ENCODE data around the gene TAOK2.

TAOK2 gene

GRCh38 chr16:30002614-30003346, 29.1 kb downstream of the TAOK2 start:
- H3K9ac ChIP-seq (ENCODE audit: low read length) = no peak overlapping the region
- H2AK5ac ChIP-seq (ENCODE audit: low read length) = no peak overlapping the region
- H3K9me3 ChIP-seq (ENCODE audit: insufficient read depth, low read depth, low read length) = no peaks in the 10 kb centered on the region
- H3K4ac ChIP-seq (ENCODE audit: low read depth, low read length) = no peak overlapping the region
- H2BK120ac ChIP-seq (ENCODE audit: insufficient read depth, low read length, poor library complexity) = no peak overlapping the region
- no peak overlapping the region for H3K27ac ChIP-seq (ENCODE audit: low read depth, low read length)
- no peak overlapping the region for H3K4me2 ChIP-seq (ENCODE audit: low read length)
- DNase-seq = no peak
- H3K14ac ChIP-seq (ENCODE audit: low read length) = no peak overlapping the region
- H3K4me3 ChIP-seq (ENCODE audit: low read depth, low read length) = no peak overlapping the region
- H2BK5ac ChIP-seq (ENCODE audit: low read depth, low read length, poor library complexity) = no peak overlapping the region
- no peak overlapping the region for H2AFZ ChIP-seq (ENCODE audit: insufficient read depth, low read length, poor library complexity)
- peaks cover 45 to 48% of the 10 kb centered on the region in 2 experiments for H3K36me3 ChIP-seq (ENCODE audit: control insufficient read depth in 1 of 2, insufficient read depth in 2 of 2, low read length in 2 of 2)
- H2BK12ac ChIP-seq (ENCODE audit: low read length) = no peak overlapping the region
- no peaks in the 10 kb centered on the region for H3K79me1 ChIP-seq (ENCODE audit: low read length)
- no peak overlapping the region for H3K18ac ChIP-seq (ENCODE audit: low read length)
- WGBS (ENCODE audit: extremely low coverage, insufficient coverage, insufficient read length) = no CpG with 5 or more reads among the region's 19 CpGs
- H3K23ac ChIP-seq (ENCODE audit: low read length) = no peak overlapping the region
- no peaks in the 10 kb centered on the region for H3K79me2 ChIP-seq (ENCODE audit: control insufficient read depth, insufficient read depth, low read length, poor library complexity)
- no peaks in the 10 kb centered on the region for H3K4me1 ChIP-seq (ENCODE audit: control insufficient read depth in 1 of 2, insufficient read depth in 2 of 2, low read length in 2 of 2)
- H4K91ac ChIP-seq (ENCODE audit: low read depth, low read length) = no peak overlapping the region
- no peak overlapping the region for H4K12ac ChIP-seq (ENCODE audit: low read depth, low read length)
- no peak overlapping the region for H4K8ac ChIP-seq (ENCODE audit: low read depth, low read length)
- no peaks in the 10 kb centered on the region for H3K27me3 ChIP-seq (ENCODE audit: insufficient read depth, low read length)

DNA sequence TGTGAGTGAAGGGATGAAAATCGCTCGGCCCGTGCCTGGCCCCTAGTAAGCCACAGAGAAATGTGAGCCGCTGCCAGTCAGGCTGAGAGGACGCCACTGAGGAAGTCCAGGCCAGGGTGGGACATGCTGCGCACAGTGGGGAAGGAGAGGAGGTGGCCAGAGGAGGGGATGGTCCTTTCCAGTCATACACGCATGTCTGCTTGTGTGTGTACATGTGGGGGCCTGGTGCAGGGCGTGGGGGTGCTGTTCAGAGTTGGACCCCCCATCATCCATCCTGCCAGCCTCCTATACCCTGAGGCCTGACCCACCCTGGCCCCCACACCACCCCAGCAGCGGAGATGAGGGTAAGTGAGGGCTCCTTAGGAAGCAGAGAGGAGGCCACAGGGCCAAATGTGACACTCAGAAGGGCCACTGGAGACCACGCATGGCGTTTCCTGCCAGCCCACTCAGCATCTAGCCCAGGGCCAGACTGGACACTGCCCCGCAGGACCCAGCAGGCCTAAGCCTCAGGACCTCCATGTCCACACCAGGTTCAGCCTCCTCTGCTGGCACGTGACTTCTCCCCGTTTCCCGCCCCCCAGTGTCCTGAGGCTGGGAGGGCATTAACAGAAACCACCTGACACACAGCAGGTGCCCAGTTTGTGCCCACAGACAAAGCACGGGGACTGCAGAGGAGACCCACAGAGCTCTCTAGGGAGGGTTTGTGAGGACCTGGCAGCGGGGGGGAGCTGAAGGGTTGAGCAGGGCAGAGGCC, 30.2 kb downstream of the TAOK2 start:
- H3K9ac ChIP-seq (ENCODE audit: low read length) = no peak overlapping the region
- H3K79me2 ChIP-seq (ENCODE audit: control insufficient read depth, insufficient read depth, low read length, poor library complexity) = no peaks in the 10 kb centered on the region
- H3K4me2 ChIP-seq (ENCODE audit: low read length) = no peak overlapping the region
- no peak overlapping the region for H3K27ac ChIP-seq (ENCODE audit: low read depth, low read length)
- H3K18ac ChIP-seq (ENCODE audit: low read length) = no peak overlapping the region
- no peak overlapping the region for H3K4me3 ChIP-seq (ENCODE audit: low read depth, low read length)
- no peak overlapping the region for H2BK12ac ChIP-seq (ENCODE audit: low read length)
- no peak overlapping the region for H2AK5ac ChIP-seq (ENCODE audit: low read length)
- no peak for DNase-seq
- H3K79me1 ChIP-seq (ENCODE audit: low read length) = no peaks in the 10 kb centered on the region
- no peaks in the 10 kb centered on the region for H3K27me3 ChIP-seq (ENCODE audit: insufficient read depth, low read length)
- no CpG with 5 or more reads among the region's 17 CpGs for WGBS (ENCODE audit: extremely low coverage, insufficient coverage, insufficient read length)
- H2AFZ ChIP-seq (ENCODE audit: insufficient read depth, low read length, poor library complexity) = no peak overlapping the region
- no peaks in the 10 kb centered on the region for H3K9me3 ChIP-seq (ENCODE audit: insufficient read depth, low read depth, low read length)
- H3K36me3 ChIP-seq (ENCODE audit: control insufficient read depth in 1 of 2, insufficient read depth in 2 of 2, low read length in 2 of 2) = peaks cover 44 to 48% of the 10 kb centered on the region in 2 experiments
- H2BK5ac ChIP-seq (ENCODE audit: low read depth, low read length, poor library complexity) = no peak overlapping the region
- no peak overlapping the region for H3K23ac ChIP-seq (ENCODE audit: low read length)
- no peak overlapping the region for H2BK120ac ChIP-seq (ENCODE audit: insufficient read depth, low read length, poor library complexity)
- no peak overlapping the region for H4K8ac ChIP-seq (ENCODE audit: low read depth, low read length)
- H3K4me1 ChIP-seq (ENCODE audit: control insufficient read depth in 1 of 2, insufficient read depth in 2 of 2, low read length in 2 of 2) = no peaks in the 10 kb centered on the region
- no peak overlapping the region for H3K4ac ChIP-seq (ENCODE audit: low read depth, low read length)
- H4K12ac ChIP-seq (ENCODE audit: low read depth, low read length) = no peak overlapping the region
- no peak overlapping the region for H3K14ac ChIP-seq (ENCODE audit: low read length)
- no peak overlapping the region for H4K91ac ChIP-seq (ENCODE audit: low read depth, low read length)

GRCh38 chr16:30004424-30004776, 30.7 kb downstream of the TAOK2 start:
- no peak overlapping the region for H3K23ac ChIP-seq (ENCODE audit: low read length)
- H3K4ac ChIP-seq (ENCODE audit: low read depth, low read length) = no peak overlapping the region
- H2BK12ac ChIP-seq (ENCODE audit: low read length) = no peak overlapping the region
- H2BK5ac ChIP-seq (ENCODE audit: low read depth, low read length, poor library complexity) = no peak overlapping the region
- H3K9me3 ChIP-seq (ENCODE audit: insufficient read depth, low read depth, low read length) = no peaks in the 10 kb centered on the region
- no peak overlapping the region for H4K8ac ChIP-seq (ENCODE audit: low read depth, low read length)
- peaks cover 42 to 48% of the 10 kb centered on the region in 2 experiments for H3K36me3 ChIP-seq (ENCODE audit: control insufficient read depth in 1 of 2, insufficient read depth in 2 of 2, low read length in 2 of 2)
- no peak overlapping the region for H2AFZ ChIP-seq (ENCODE audit: insufficient read depth, low read length, poor library complexity)
- H2AK5ac ChIP-seq (ENCODE audit: low read length) = no peak overlapping the region
- no peaks in the 10 kb centered on the region for H3K79me1 ChIP-seq (ENCODE audit: low read length)
- H3K4me3 ChIP-seq (ENCODE audit: low read depth, low read length) = no peak overlapping the region
- H4K91ac ChIP-seq (ENCODE audit: low read depth, low read length) = no peak overlapping the region
- no peak overlapping the region for H3K27ac ChIP-seq (ENCODE audit: low read depth, low read length)
- H3K4me2 ChIP-seq (ENCODE audit: low read length) = no peak overlapping the region
- H3K14ac ChIP-seq (ENCODE audit: low read length) = no peak overlapping the region
- no peak overlapping the region for H3K18ac ChIP-seq (ENCODE audit: low read length)
- no peak for DNase-seq
- no peaks in the 10 kb centered on the region for H3K79me2 ChIP-seq (ENCODE audit: control insufficient read depth, insufficient read depth, low read length, poor library complexity)
- H2BK120ac ChIP-seq (ENCODE audit: insufficient read depth, low read length, poor library complexity) = no peak overlapping the region
- WGBS (ENCODE audit: extremely low coverage, insufficient coverage, insufficient read length) = no CpG with 5 or more reads among the region's 19 CpGs
- no peak overlapping the region for H3K9ac ChIP-seq (ENCODE audit: low read length)
- no peak overlapping the region for H4K12ac ChIP-seq (ENCODE audit: low read depth, low read length)
- H3K4me1 ChIP-seq (ENCODE audit: control insufficient read depth in 1 of 2, insufficient read depth in 2 of 2, low read length in 2 of 2) = no peaks in the 10 kb centered on the region
- H3K27me3 ChIP-seq (ENCODE audit: insufficient read depth, low read length) = no peaks in the 10 kb centered on the region

- Histone ChIP-seq H3K36me3 (ENCODE audit: control insufficient read depth in 1 of 2, insufficient read depth in 2 of 2, low read length in 2 of 2) (peaks cover 41 to 46% of the 10 kb centered on the region in 2 experiments), H3K4ac (ENCODE audit: low read depth, low read length) (no peak overlapping the region), H4K8ac (ENCODE audit: low read depth, low read length) (no peak overlapping the region), H3K9ac (ENCODE audit: low read length) (no peak overlapping the region), H3K18ac (ENCODE audit: low read length) (no peak overlapping the region), H3K27ac (ENCODE audit: low read depth, low read length) (no peak overlapping the region), H4K91ac (ENCODE audit: low read depth, low read length) (no peak overlapping the region), H2BK120ac (ENCODE audit: insufficient read depth, low read length, poor library complexity) (no peak overlapping the region), H3K9me3 (ENCODE audit: insufficient read depth, low read depth, low read length) (no peaks in the 10 kb centered on the region), H3K23ac (ENCODE audit: low read length) (no peak overlapping the region), H2BK12ac (ENCODE audit: low read length) (no peak overlapping the region), H3K27me3 (ENCODE audit: insufficient read depth, low read length) (peaks cover under 1% of the 10 kb centered on the region), H4K12ac (ENCODE audit: low read depth, low read length) (no peak overlapping the region), H2AK5ac (ENCODE audit: low read length) (no peak overlapping the region), H2AFZ (ENCODE audit: insufficient read depth, low read length, poor library complexity) (no peak overlapping the region), H3K4me1 (ENCODE audit: control insufficient read depth in 1 of 2, insufficient read depth in 2 of 2, low read length in 2 of 2) (no peaks in the 10 kb centered on the region), H3K79me2 (ENCODE audit: control insufficient read depth, insufficient read depth, low read length, poor library complexity) (no peaks in the 10 kb centered on the region), H3K4me2 (ENCODE audit: low read length) (no peak overlapping the region), H3K4me3 (ENCODE audit: low read depth, low read length) (no peak overlapping the region), H3K14ac (ENCODE audit: low read length) (no peak overlapping the region), H2BK5ac (ENCODE audit: low read depth, low read length, poor library complexity) (no peak overlapping the region), H3K79me1 (ENCODE audit: low read length) (no peaks in the 10 kb centered on the region)
- no CpG with 5 or more reads among the region's 11 CpGs for WGBS (ENCODE audit: extremely low coverage, insufficient coverage, insufficient read length)
- no peak for DNase-seq
These were observed 31.2 kb downstream of the TAOK2 start for GRCh38 chr16:30004811-30005242.
